GM21390 (cell line): ENCODE data around the gene ERCC5.

ENCODE experiments used
- ATAC-seq: cut with Tn5 transposase; IDR thresholded peaks from one replicate; pipeline ENCODE4 v1.9.1; 2021; ENCODE audit not compliant: unreplicated experiment

The ERCC5 gene

DNA sequence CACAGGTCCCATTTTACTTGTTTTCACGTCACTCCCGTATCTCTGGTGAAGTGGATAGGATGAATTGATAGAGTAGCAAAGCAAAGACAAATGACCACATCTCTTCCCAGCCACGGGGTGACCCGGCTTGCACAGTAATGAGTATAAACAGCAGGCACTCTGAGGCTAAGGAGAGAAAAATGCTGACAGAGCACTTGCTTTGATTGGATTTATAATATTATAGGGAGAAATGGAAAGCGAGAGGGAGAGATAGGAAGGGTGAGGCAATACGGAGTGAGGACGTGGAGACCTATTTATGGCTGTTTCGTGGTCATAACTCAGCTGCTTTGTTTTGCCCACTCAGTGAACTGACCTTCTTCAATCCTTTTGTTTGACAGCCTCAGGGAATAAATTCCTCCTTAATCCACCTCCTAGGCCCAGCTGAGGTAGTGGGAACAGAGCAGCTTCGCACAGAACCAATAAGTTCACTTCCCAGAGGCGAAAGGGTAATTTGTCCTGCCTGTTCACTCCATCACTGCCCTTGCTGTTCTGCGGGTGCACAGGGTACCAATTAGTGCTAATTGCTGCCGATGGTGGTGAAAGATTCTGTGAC lies 68.6 kb downstream of the ERCC5 start:
- ATAC-seq, result no peak

DNA sequence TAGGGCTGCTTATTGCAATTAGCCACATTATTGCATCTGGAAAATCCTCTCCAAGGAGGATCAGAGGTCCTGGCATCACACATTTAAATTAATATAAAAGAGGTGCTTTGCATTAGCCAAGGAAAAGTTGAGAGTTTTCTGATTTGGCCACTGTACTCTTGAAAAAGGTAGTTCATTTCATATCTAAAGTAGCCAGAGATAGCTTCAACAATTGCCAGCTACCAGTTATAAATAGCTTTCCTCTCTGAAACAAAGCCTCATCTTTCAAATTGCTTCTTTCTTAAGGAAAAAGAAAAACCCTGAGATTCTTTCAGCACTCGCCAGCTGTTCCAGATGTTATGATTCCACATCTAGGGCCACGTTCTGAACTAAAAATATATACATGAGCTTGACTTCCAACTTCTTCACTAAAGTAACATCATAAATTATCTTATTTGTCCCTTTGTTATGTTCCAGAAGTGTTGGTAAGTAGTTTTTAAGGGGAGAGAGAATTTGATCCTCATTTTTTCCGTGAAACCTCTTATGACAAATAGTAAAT lies 69.6 kb downstream of the ERCC5 start:
- no peak for ATAC-seq

DNA sequence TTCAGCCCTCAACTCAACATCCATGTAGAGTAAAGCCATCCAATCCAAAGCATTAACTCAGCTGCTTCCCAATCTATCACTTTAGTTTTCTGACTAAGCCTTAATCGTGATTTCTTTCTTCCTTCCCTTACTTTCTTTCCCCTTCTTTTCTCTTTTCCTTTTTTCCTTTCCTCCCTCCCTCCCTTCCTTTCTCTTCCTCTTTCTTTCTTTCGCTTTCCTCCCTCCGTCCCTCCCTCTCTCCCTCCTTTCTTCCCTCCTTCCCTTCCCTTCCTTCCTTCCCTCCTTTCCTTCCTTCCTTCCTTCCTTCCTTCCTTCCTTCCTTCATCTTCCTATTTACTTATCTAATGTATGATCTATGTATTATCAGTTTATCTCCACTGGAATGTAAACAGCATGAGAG lies 71.2 kb downstream of the ERCC5 start:
- no peak for ATAC-seq

DNA sequence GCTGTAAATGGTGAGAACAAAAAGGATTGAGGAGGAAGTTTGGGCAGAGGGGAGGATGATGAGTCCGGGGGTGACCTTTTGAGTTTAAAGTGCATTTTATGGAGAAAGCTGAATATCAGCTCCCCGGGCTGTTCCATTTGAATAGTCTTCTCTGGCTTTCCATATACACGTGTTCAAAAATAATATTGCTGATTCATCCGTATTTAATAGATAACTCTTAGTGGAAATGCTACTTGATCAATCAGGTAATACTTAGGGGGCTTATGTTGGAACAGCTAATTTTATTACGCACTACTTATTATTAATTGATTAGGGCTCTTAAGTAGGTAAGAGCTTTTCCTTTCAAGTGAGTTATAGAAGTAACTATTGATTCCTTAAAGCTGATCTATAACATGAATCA lies 76.4 kb downstream of the ERCC5 start:
- no peak for ATAC-seq
